Central memory CD8-positive, alpha-beta T cell (primary cell): ENCODE data around the gene KLF17.
"Not testable (repeated sequence)": the region's sequence is repeated elsewhere in the genome, so short reads cannot be mapped to it uniquely, and the experiment has no call there.

Source experiments
- ATAC-seq: fragments of 150-1000 bp; cut with Tn5 transposase; replicated peaks from 2 replicates; pipeline ENCODE4 v1.10.0; 2022; ENCODE audit warnings: mild to moderate bottlenecking, moderate FRiP score, moderate number of reproducible peaks; ENCODE audit not compliant: poor library complexity, severe bottlenecking; ENCODE audit errors: extremely low read depth
- DNase-seq, 2 donors: peaks; one replicate each; pipeline ENCODE4 v3.0.0; 2021; ENCODE audit warnings: low spot score in 2 of 2
- H3K27ac Mint-ChIP-seq: one replicate; pipeline ENCODE4 v1.8.0; 2022; ENCODE audit warnings: low read depth, mild to moderate bottlenecking, moderate library complexity, mixed read lengths
- H3K27me3 Mint-ChIP-seq: one replicate; pipeline ENCODE4 v1.8.0; 2022; ENCODE audit warnings: mixed read lengths
- H3K36me3 Mint-ChIP-seq: one replicate; pipeline ENCODE4 v1.8.0; 2022; ENCODE audit warnings: mild to moderate bottlenecking, moderate library complexity, mixed read lengths; ENCODE audit not compliant: insufficient read depth
- H3K4me1 Mint-ChIP-seq: one replicate; pipeline ENCODE4 v1.8.0; 2022; ENCODE audit warnings: mixed read lengths
- H3K4me3 Mint-ChIP-seq: one replicate; pipeline ENCODE4 v1.8.0; 2022; ENCODE audit warnings: mild to moderate bottlenecking, moderate library complexity, mixed read lengths
- H3K9me3 Mint-ChIP-seq: one replicate; pipeline ENCODE4 v1.8.0; 2022; ENCODE audit warnings: mixed read lengths

Gene KLF17

GRCh38 chr1:44114098-44114497, 4.5 kb upstream of the KLF17 start:
- Mint-ChIP-seq H3K27me3 (peaks cover 26% of the 10 kb centered on the region), H3K9me3 (no peaks in the 10 kb centered on the region), H3K4me3 (no peak overlapping the region), H3K27ac (no peak overlapping the region), H3K36me3 (no peaks in the 10 kb centered on the region), H3K4me1 (no peaks in the 10 kb centered on the region)
- no peak for DNase-seq
- no peak for ATAC-seq

- H3K9me3 Mint-ChIP-seq, H3K4me3 Mint-ChIP-seq, H3K27ac Mint-ChIP-seq, H3K36me3 Mint-ChIP-seq, ATAC-seq, H3K4me1 Mint-ChIP-seq, DNase-seq: not testable (repeated sequence)
- H3K27me3 Mint-ChIP-seq: peaks cover 44% of the 10 kb centered on the region
Measured at GRCh38 chr1:44117272-44117671, 1.3 kb upstream of the KLF17 start.

DNA sequence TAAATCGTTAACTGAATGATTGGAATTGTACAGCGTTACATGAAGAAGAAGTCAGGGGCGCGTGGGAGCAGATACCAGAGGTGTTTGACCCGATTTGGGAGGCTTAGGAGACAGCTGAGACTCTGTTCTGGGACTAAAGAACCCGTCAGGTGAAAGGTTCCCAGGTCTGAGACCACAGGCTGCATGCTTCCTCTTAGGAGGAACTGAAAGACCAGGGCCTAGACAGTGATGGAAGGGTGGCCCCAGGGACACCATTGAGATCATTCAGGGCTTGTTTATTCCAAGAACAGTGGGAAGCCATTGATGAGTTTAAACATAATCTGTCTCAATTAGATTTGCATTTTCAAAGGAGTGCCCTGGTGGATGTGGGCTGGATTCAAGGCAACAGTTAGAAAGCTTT, 904 bp downstream of the KLF17 start:
- ATAC-seq (no peak), DNase-seq (no peak)
- Mint-ChIP-seq H3K9me3 (no peaks in the 10 kb centered on the region), H3K4me3 (no peak overlapping the region), H3K36me3 (no peaks in the 10 kb centered on the region), H3K27ac (no peak overlapping the region), H3K27me3 (peaks cover 30% of the 10 kb centered on the region), H3K4me1 (no peaks in the 10 kb centered on the region)

GRCh38 chr1:44120398-44120949, 1.9 kb downstream of the KLF17 start:
- H3K27me3 Mint-ChIP-seq: peaks cover 34% of the 10 kb centered on the region
- ATAC-seq (no peak), DNase-seq (no peak)
- no peak overlapping the region for H3K4me3 Mint-ChIP-seq
- H3K4me1 Mint-ChIP-seq: no peaks in the 10 kb centered on the region
- no peak overlapping the region for H3K27ac Mint-ChIP-seq
- H3K36me3 Mint-ChIP-seq: no peaks in the 10 kb centered on the region
- H3K9me3 Mint-ChIP-seq: no peaks in the 10 kb centered on the region

- Mint-ChIP-seq H3K36me3 (no peaks in the 10 kb centered on the region), H3K4me1 (no peaks in the 10 kb centered on the region), H3K27me3 (peaks cover 89% of the 10 kb centered on the region), H3K27ac (no peak overlapping the region), H3K4me3 (no peak overlapping the region), H3K9me3 (no peaks in the 10 kb centered on the region)
- ATAC-seq (no peak), DNase-seq (no peak)
Measured at GRCh38 chr1:44129616-44130500, 11.2 kb downstream of the KLF17 start.

DNA sequence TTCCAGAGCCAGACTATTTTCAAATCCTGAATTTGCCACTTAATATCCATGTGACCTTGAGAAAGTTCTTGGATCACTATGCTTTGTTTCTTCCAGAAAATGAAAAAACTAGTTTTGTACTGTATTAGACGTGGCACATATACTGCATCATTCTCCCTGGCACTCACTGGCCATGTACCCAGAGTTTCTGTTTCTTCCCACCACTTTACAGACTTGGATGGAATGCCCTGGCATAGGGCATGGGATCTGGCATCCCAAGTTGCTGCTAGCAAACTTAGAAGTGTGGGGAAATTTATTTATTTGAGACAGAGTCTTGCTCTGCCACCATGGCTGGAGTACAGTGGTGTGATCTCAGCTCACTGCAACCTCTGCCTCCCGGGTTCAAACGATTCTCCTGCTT, 12.8 kb downstream of the KLF17 start:
- DNase-seq (no peak), ATAC-seq (no peak)
- Mint-ChIP-seq H3K4me1 (no peaks in the 10 kb centered on the region), H3K27me3 (peaks cover 84% of the 10 kb centered on the region), H3K27ac (no peak overlapping the region), H3K9me3 (no peaks in the 10 kb centered on the region), H3K4me3 (no peak overlapping the region), H3K36me3 (no peaks in the 10 kb centered on the region)

DNA sequence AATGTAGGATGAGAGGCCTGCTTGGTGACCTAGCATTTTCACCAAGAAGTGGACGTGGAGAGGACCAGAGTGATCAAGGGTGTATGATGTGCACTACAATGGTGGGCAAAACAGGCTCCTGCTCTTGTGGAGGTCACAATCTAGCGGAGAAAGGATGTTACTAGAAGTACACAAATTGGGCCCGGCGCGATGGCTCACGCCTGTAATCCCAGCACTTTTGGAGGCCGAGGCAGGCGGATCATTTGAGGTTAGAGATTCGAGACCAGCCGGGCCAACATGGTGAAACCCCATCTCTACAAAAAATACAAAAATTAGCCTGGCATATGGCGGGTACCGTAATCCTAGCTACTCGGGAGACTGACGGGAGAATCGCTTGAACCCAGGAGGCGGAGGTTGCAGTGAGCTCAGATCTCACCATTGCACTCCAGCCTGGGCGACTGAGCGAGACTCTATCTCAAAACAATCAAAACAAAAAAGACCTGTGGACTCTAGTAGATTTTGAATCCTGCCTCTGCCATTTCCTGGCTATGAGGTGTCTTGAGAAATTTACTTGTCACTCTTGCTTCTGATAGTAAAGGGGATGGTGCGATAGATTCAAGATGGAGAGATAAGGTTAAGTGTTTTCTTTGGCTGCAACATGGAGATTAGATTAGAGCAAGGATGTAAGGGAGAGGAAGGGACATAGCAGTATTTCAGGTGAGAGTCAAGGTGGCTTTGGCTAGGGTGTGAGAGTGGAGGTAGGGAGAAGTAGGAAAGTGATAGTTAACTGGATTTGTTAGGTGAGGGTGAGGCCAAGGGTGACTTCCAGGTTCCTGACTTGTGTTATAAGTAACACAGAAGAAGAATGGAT, 15.7 kb downstream of the KLF17 start:
- Mint-ChIP-seq H3K27ac (no peak overlapping the region), H3K27me3 (peaks cover 81% of the 10 kb centered on the region)

DNA sequence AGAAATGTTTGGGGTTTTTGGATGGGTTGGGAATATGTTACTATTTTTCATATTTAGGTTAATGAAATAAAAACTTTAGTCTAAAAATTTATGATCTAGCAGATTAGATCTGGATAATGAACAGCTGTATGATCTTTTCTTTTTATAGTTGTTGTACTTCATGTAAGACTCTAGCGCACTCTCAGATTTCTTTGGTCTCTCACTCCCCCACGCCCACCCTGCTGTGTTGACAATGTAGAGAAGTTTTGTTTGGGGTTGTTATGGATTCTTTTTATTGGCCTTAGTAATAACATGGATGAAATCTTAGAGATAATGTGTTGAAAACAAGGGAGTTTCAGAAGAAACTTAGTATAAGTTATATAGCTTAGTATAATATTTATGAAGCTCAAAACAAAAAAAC, 17.3 kb downstream of the KLF17 start:
- no peaks in the 10 kb centered on the region for H3K4me1 Mint-ChIP-seq
- H3K27me3 Mint-ChIP-seq: peaks cover 69% of the 10 kb centered on the region
- DNase-seq (no peak), ATAC-seq (no peak)
- no peaks in the 10 kb centered on the region for H3K36me3 Mint-ChIP-seq
- H3K27ac Mint-ChIP-seq: no peak overlapping the region
- no peaks in the 10 kb centered on the region for H3K9me3 Mint-ChIP-seq
- H3K4me3 Mint-ChIP-seq: no peak overlapping the region

More for the DNA sequence above, 15.7 kb downstream of the KLF17 start:
- H3K4me3 Mint-ChIP-seq: no peak overlapping the region
- ATAC-seq (no peak), DNase-seq (no peak)
- no peaks in the 10 kb centered on the region for H3K36me3 Mint-ChIP-seq
- no peaks in the 10 kb centered on the region for H3K4me1 Mint-ChIP-seq
- no peaks in the 10 kb centered on the region for H3K9me3 Mint-ChIP-seq

- Mint-ChIP-seq H3K4me3 (no peak overlapping the region), H3K4me1 (no peaks in the 10 kb centered on the region), H3K27me3 (peaks cover 63% of the 10 kb centered on the region), H3K36me3 (no peaks in the 10 kb centered on the region), H3K27ac (no peak overlapping the region), H3K9me3 (no peaks in the 10 kb centered on the region)
- ATAC-seq: no peak
- no peak for DNase-seq
Measured at GRCh38 chr1:44138239-44138638, 19.6 kb downstream of the KLF17 start.

DNA sequence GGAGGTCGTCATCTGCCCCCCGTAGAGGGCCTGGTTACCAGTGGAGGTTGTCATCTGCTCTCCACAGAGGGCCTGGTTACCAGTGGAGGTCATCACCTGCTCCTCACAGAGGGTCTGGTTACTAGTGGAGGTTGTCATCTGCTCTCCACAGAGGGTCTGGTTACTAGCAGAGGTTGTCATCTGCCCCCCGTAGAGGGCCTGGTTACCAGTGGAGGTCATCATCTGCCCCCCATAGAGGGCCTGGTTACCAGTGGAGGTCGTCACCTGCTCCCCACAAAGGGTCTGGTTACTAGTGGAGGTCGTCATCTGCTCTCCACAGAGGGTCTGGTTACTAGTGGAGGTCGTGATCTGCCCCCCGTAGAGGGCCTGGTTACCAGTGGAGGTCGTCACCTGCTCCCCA, 20.9 kb downstream of the KLF17 start:
- H3K4me3 Mint-ChIP-seq, DNase-seq, H3K4me1 Mint-ChIP-seq, H3K36me3 Mint-ChIP-seq, H3K27ac Mint-ChIP-seq, ATAC-seq: not testable (repeated sequence)
- Mint-ChIP-seq H3K27me3 (peaks cover 50% of the 10 kb centered on the region), H3K9me3 (peaks cover 11% of the 10 kb centered on the region)

- DNase-seq: no peak
- no peaks in the 10 kb centered on the region for H3K36me3 Mint-ChIP-seq
- H3K4me3 Mint-ChIP-seq: no peak within 1 kb of the TSS
- no peaks in the 10 kb centered on the region for H3K4me1 Mint-ChIP-seq
- peaks cover 17% of the 10 kb centered on the region for H3K9me3 Mint-ChIP-seq
- no peak for ATAC-seq
- H3K27ac Mint-ChIP-seq: no peak within 1 kb of the TSS
- peaks cover 40% of the 10 kb centered on the region for H3K27me3 Mint-ChIP-seq
Measured at GRCh38 chr1:44141531-44141930, 22.9 kb downstream of the KLF17 start, which contains the start of gene KLF18. KLF18 (minus strand) TSS chr1:44141631; CDS start chr1:44141631, 0 bp downstream.

- Mint-ChIP-seq H3K4me3 (no peak overlapping the region), H3K9me3 (peaks cover 20% of the 10 kb centered on the region), H3K4me1 (no peaks in the 10 kb centered on the region), H3K27me3 (peaks cover 36% of the 10 kb centered on the region), H3K36me3 (no peaks in the 10 kb centered on the region), H3K27ac (no peak overlapping the region)
- DNase-seq (no peak), ATAC-seq (no peak)
Measured at GRCh38 chr1:44144962-44145756, 26.5 kb downstream of the KLF17 start.
